Body of pancreas (tissue), 4 donors: ENCODE results near the gene ELAC2.

Source experiments
- POLR2A ChIP-seq, 3 donors: fragments of 450-650 bp; IDR thresholded peaks; one replicate each; pipeline ENCODE4 v1.6.1; 2016; ENCODE audit warnings: antibody characterized with exemption in 3 of 3, mild to moderate bottlenecking in 2 of 3
- TF ChIP-seq, protein P1 (sequence below), 7 experiments: fragments of 450-650 bp in 4 of 7; fragments of 200-600 bp in 3 of 7; sonication (generic) in 3 of 7; IDR thresholded peaks; one replicate each; pipeline ENCODE4 v1.5.1; 2016 to 2019; ENCODE audit warnings: antibody characterized with exemption in 7 of 7

DNA sequence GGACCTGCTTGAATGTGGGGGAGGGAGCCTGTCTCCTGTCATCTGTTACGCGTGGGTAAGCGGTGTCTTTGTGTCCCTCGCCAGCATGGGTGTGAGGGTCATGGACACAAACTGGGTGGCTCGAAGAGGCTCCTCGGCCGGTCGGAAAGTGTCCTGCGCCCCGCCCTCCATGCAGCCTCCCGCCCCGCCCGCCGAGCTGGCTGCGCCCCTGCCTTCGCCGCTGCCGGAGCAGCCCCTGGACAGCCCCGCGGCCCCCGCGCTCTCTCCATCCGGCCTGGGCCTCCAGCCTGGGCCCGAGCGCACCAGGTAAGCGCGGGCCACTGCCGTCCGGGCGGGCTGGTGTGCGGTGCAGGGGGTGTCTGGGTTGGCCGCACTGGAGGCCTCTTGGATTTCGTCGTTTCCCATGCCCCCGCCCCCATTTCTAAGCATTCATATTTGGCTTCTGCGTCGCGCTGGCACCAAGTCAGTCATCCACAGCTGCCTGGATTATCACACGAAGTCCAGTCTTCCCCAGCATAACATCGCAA is 43.8 kb downstream of the ELAC2 start:
- TF ChIP-seq, protein P1, sequence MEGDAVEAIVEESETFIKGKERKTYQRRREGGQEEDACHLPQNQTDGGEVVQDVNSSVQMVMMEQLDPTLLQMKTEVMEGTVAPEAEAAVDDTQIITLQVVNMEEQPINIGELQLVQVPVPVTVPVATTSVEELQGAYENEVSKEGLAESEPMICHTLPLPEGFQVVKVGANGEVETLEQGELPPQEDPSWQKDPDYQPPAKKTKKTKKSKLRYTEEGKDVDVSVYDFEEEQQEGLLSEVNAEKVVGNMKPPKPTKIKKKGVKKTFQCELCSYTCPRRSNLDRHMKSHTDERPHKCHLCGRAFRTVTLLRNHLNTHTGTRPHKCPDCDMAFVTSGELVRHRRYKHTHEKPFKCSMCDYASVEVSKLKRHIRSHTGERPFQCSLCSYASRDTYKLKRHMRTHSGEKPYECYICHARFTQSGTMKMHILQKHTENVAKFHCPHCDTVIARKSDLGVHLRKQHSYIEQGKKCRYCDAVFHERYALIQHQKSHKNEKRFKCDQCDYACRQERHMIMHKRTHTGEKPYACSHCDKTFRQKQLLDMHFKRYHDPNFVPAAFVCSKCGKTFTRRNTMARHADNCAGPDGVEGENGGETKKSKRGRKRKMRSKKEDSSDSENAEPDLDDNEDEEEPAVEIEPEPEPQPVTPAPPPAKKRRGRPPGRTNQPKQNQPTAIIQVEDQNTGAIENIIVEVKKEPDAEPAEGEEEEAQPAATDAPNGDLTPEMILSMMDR (IDR thresholded peaks at IDR 0.05) = no peak
- TF ChIP-seq POLR2A (IDR thresholded peaks at IDR 0.05) = no peak
